ENCODE data around the gene SPDYE18. TPM values are rescaled to one million over a fixed set of nuclear protein-coding genes. Genes with fewer than 3 reads are reported as not detected.
"Not testable (repeated sequence)": the region's sequence is repeated elsewhere in the genome, so short reads cannot be mapped to it uniquely, and the experiment has no call there.

The SPDYE18 gene, protein sequence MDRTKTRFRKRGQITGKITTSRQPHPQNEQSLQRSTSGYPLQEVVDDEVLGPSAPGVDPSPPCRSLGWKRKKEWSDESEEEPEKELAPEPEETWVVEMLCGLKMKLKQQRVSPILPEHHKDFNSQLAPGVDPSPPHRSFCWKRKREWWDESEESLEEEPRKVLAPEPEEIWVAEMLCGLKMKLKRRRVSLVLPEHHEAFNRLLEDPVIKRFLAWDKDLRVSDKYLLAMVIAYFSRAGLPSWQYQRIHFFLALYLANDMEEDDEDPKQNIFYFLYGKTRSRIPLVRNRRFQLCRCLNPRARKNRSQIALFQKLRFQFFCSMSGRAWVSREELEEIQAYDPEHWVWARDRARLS
- polyA plus RNA-seq (ENCODE audit: insufficient read length in 4 of 4): 1 to 10 TPM in 2 of 4 donors, under 1 TPM in 2; 0.81 to 1.8 (median 1.2) TPM

GRCh38 chr7:77062557-77062956 lies at the start of gene SPDYE18:
SPDYE18 (minus strand) TSS chr7:77062558; CDS start chr7:77060512, 2,046 bp downstream.
- DNase-seq (ENCODE audit: low read depth in 4 of 4, low spot score in 2 of 4): not testable (repeated sequence)

DNA sequence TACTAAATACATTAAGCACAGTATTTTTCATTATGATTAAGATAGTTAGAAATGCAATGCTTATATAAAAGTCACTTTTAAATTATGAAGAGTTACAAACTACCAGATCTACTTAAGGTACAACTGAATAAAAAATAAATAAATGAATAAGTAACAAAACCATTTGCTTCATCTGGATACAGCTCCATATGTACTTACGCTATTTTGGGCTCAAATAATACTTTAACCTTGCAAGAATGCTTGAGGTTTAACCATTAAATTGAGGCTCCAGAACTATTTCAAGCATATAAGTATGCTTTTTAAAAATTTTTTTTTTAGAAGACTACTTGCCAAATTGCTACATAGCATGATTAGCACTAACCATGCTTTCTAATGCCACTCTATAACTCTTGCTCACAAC lies 46.0 kb upstream of the SPDYE18 start:
- DNase-seq (ENCODE audit: low read depth in 4 of 4, low spot score in 2 of 4): not testable (repeated sequence)

- not testable (repeated sequence) for DNase-seq (ENCODE audit: low read depth in 4 of 4, low spot score in 2 of 4)
Measured at GRCh38 chr7:77107659-77108058, 45.3 kb upstream of the SPDYE18 start.

DNA sequence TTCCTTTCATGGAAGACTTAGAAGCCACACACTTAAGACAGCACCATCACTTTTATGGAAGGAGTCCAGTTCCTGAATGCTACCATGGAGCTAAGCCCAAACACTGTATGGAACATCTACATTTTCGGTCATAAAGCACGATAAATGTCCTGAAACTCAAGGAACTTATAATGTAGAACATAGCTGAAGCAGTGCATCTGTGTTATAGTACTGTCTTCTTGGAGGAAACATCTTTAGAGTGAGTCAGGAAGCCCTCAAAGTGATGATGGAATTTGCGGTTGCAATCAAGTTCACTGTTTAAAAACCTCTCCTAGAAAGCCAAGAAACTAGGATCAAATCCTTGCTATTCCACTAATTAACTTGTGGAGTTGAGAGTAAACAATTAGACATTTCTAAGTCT lies 43.5 kb upstream of the SPDYE18 start:
- not testable (repeated sequence) for DNase-seq (ENCODE audit: low read depth in 4 of 4, low spot score in 2 of 4)

GRCh38 chr7:77102671-77103070 lies 40.3 kb upstream of the SPDYE18 start:
- not testable (repeated sequence) for DNase-seq (ENCODE audit: low read depth in 4 of 4, low spot score in 2 of 4)

DNA sequence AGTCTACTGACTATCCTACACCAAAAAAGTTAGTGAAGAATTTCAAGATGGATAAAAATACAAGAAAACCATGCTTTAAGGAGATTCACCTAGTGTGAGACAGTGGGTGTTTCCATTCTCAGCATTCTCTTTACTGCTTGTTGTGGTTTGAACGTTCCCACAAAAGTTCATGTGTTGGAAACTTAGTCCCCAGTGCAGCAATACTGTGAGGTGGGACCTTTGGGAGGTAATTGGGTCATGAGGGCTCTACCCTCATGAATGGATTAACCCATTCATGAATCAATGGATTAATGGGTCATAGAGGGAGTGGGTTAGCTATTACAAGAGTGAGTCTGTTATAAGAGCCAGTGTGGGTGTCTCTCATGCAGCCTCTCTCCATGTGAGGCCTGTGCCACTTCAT lies 38.8 kb upstream of the SPDYE18 start:
- DNase-seq (ENCODE audit: low read depth in 4 of 4, low spot score in 2 of 4): not testable (repeated sequence)

DNA sequence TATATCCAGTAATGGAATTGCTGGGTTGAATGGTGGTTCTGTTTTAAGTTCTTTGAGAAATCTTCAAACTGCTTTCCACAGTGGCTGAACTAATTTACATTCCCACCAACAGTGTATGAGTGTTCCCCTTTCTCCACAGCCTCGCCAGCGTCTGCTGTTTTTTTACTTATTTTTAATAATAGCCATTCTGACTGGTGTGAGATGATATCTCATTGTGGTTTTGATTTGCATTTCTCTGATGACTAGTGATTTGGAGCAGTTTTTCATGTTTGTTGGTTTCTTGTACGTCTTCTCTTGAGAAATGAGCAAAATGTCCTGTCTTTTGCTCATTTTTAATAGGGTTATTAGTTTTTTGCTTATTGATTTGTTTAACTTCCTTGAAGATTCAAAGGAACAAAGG lies 38.1 kb upstream of the SPDYE18 start:
- not testable (repeated sequence) for DNase-seq (ENCODE audit: low read depth in 4 of 4, low spot score in 2 of 4)

GRCh38 chr7:77092301-77092700 lies 29.9 kb upstream of the SPDYE18 start:
- peak in 1 of 4 donors; percentile 1 for DNase-seq (ENCODE audit: low read depth in 4 of 4, low spot score in 2 of 4)

GRCh38 chr7:77082192-77082591 lies 19.8 kb upstream of the SPDYE18 start:
- DNase-seq (ENCODE audit: low read depth in 4 of 4, low spot score in 2 of 4): not testable (repeated sequence)

DNA sequence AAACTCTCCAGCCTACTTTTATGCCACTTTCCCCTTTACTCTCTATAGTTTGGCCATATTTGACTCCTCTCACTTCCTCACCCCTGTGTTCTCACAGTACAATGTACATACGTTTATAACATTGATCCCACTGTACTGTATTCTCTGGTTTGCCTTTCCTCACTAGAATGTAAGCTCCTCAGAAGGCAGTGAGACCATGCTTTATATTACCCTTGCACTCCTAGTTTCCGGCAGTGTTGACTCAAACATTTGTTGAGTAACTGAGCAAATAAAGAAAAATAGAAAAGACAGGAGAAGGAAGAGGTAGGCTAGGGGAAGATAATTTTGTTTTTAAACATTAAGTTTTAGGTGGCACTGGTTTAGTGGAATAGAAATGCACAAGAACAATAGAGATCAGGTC lies 17.9 kb upstream of the SPDYE18 start:
- not testable (repeated sequence) for DNase-seq (ENCODE audit: low read depth in 4 of 4, low spot score in 2 of 4)

DNA sequence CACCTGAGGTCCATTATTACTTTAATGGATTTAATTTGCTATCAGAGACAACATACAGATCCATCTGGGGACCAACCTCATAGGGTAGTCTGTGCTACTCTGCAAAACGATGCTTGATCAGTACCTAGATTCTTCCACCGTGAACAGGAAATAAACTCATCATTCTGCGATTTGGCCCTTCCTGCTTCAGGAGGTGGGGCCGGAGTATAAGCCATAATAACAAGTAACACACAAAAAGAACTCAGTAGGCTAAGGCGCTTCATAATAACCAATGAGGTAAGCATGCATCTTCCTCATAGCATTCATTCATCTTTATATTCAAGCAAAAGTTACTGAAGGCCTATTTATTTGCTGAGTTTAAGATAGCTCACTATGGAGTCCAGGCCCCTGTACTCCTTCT lies 17.3 kb upstream of the SPDYE18 start:
- DNase-seq (ENCODE audit: low read depth in 4 of 4, low spot score in 2 of 4): not testable (repeated sequence)

- DNase-seq (ENCODE audit: low read depth in 4 of 4, low spot score in 2 of 4): not testable (repeated sequence)
Measured at GRCh38 chr7:77079112-77079511, 16.8 kb upstream of the SPDYE18 start.

DNA sequence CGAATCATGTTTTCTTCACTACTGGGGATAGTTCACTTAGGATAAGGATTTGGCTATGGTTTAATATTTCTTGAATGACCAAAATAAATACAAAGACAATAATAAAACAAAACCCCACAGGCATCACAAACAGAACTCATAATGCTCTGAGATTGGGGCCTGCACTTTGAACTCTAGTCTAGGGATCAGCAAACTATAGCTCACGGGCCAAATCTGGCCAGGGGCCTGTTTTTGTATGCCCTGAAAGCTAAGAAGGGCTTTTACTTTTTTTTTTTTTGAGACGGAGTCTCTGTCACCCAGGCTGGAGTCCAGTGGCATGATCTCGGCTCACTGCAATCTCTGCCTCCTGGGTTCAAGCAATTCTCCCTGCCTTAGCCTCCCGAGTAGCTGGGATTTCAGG lies 14.7 kb upstream of the SPDYE18 start:
- DNase-seq (ENCODE audit: low read depth in 4 of 4, low spot score in 2 of 4): not testable (repeated sequence)

DNA sequence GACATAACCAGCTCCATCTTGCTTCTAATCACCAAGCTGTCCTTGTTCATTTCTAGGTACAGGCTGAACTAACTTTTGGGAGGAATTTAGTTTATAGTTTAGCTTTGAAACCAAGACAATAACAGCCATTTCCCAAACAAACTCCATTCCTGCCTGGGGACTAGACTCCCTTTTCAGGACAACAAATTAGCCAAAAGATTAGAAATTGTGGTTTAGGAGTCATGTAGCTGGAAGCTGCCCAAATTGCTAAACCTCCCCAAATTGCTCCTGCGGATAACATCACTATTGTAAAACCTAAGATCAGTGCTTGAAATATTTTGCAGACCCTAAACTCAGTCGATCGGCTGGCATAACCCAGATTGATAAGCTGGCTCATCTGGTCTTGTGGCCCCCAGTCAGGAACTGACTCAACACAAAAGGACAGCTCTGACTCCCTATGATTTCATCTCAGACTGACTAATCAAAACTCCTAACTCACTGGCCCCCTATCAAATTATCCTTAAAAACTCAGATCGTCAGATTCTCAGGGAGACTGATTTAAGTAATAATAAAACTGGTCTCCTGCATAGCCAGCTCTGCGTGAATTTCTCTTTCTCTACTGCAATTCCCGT lies 12.5 kb upstream of the SPDYE18 start:
- DNase-seq (ENCODE audit: low read depth in 4 of 4, low spot score in 2 of 4): not testable (repeated sequence)

GRCh38 chr7:77071108-77071507 lies 8.8 kb upstream of the SPDYE18 start:
- DNase-seq (ENCODE audit: low read depth in 4 of 4, low spot score in 2 of 4): not testable (repeated sequence)

GRCh38 chr7:77065869-77066268 lies 3.5 kb upstream of the SPDYE18 start:
- DNase-seq (ENCODE audit: low read depth in 4 of 4, low spot score in 2 of 4): not testable (repeated sequence)

DNA sequence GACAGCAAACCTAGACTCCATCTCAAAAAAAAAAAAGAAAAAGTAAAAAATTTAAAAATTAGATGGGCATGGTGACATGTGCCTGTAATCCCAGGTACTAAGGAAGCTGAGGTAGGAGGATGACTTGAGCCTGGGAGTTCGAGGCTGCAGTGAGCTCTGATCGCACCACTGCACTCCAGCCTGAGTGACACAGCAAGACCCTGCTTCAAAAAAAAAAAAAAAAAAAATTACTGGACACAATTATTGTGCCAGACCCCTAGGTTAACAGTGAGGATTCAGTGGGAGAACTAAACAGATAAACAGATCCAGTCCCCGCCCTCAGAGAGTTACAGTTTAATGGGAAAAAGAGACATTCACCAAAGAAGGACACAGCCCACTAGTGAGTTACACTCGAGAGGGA lies 1.4 kb upstream of the SPDYE18 start:
- not testable (repeated sequence) for DNase-seq (ENCODE audit: low read depth in 4 of 4, low spot score in 2 of 4)

- not testable (repeated sequence) for DNase-seq (ENCODE audit: low read depth in 4 of 4, low spot score in 2 of 4)
Measured at GRCh38 chr7:77032261-77032660, 30.1 kb downstream of the SPDYE18 start, which contains the start of gene SPDYE17. SPDYE17 (minus strand) TSS chr7:77032361; CDS start chr7:77030570, 1,791 bp downstream.

DNA sequence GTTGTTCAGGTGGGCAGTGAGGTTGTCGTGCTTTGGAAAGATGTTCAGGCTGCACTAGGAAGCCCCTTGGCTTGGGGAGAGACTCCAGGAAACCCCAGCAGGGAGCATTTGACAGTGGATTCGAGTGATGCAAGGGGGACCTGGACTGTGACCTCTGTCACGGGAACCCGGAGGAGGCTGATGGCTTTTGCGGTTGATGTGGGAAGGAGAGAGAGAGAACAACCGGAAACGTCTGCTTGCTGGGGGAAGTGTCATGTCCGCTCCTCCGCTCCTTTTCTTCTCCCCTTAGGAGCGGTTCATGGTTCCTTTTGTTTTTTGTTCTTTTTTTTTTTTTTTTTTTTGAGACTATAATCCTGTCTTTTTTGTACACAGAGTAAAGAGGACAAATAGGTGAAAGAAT lies 36.0 kb downstream of the SPDYE18 start:
- not testable (repeated sequence) for DNase-seq (ENCODE audit: low read depth in 4 of 4, low spot score in 2 of 4)

DNA sequence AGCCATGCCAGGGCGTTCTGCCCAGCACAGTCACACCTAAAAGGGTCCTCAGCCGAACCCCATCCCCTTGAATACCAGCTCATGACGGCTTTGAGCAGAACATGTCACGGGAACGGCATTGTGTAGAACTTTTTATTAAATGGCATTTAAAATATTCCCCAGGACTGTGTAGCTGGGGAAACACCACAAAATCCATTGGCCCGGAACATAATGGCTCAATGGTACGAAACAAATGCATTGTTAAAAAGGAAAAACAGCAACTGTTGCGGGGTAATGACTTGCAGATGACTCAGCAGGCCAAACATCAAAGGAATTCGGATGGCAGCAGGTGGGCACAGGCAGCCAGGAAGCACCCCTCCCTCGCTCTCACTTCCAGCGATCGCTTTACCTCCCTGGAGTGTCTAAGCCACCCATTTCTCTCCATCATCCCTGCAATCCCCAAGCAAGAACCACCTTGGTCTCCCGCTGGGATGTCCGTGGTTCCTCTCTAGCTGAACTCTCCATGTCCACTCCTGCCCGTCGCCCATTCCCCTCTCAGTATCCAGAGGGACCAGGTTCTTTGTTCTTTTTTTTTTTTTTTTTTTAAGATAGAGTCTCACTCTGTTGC lies 52.2 kb downstream of the SPDYE18 start:
- not testable (repeated sequence) for DNase-seq (ENCODE audit: low read depth in 4 of 4, low spot score in 2 of 4)

- not testable (repeated sequence) for DNase-seq (ENCODE audit: low read depth in 4 of 4, low spot score in 2 of 4)
Measured at GRCh38 chr7:77008000-77008399, 54.4 kb downstream of the SPDYE18 start.
